Loucy (cell line): ENCODE data around the gene MOCS3.

Experiments used
- CTCF ChIP-seq: fragments of 200-600 bp; sonication (generic); conservative IDR thresholded peaks from 2 replicates; pipeline ENCODE4 v1.5.1; 2014; ENCODE audit warnings: mild to moderate bottlenecking, antibody characterized with exemption, low read length
- EZH2phosphoT487 ChIP-seq: fragments of 200-600 bp; IDR thresholded peaks from 2 replicates; pipeline ENCODE4 v1.6.1; 2018; ENCODE audit warnings: antibody characterized with exemption, mild to moderate bottlenecking, moderate library complexity, borderline replicate concordance

- TF ChIP-seq CTCF (no peak), EZH2phosphoT487 (no peak)
Measured at GRCh38 chr20:51005214-51005613, 46.6 kb downstream of the MOCS3 start.
